ENCODE data around the gene PUS7L.
"Not testable (repeated sequence)": the region's sequence is repeated elsewhere in the genome, so short reads cannot be mapped to it uniquely, and the experiment has no call there.

Gene PUS7L

GRCh38 chr12:43733687-43734086, 24.9 kb downstream of the PUS7L start:
- no peak for DNase-seq (ENCODE audit: low read depth)
- no peak for TF ChIP-seq CTCF (conservative IDR thresholded peaks at IDR 0.05; ENCODE audit: control insufficient read depth, insufficient read depth, low read depth, low read length)
- H3K4me3 ChIP-seq (ENCODE audit: control insufficient read depth, low read depth, low read length), result no peak overlapping the region

GRCh38 chr12:43730283-43730682, 28.3 kb downstream of the PUS7L start:
- H3K4me3 ChIP-seq (ENCODE audit: control insufficient read depth, low read depth, low read length), result no peak overlapping the region
- no peak for DNase-seq (ENCODE audit: low read depth)
- TF ChIP-seq CTCF (conservative IDR thresholded peaks at IDR 0.05; ENCODE audit: control insufficient read depth, insufficient read depth, low read depth, low read length), result no peak

GRCh38 chr12:43728698-43729097, 29.9 kb downstream of the PUS7L start:
- DNase-seq (ENCODE audit: low read depth), result no peak
- no peak overlapping the region for H3K4me3 ChIP-seq (ENCODE audit: control insufficient read depth, low read depth, low read length)
- TF ChIP-seq CTCF (conservative IDR thresholded peaks at IDR 0.05; ENCODE audit: control insufficient read depth, insufficient read depth, low read depth, low read length), result no peak

- H3K4me3 ChIP-seq (ENCODE audit: control insufficient read depth, low read depth, low read length), result no peak overlapping the region
- peak; percentile 8 for DNase-seq (ENCODE audit: low read depth)
- TF ChIP-seq CTCF (conservative IDR thresholded peaks at IDR 0.05; ENCODE audit: control insufficient read depth, insufficient read depth, low read depth, low read length), result no peak
Observed at GRCh38 chr12:43728117-43728516, 30.5 kb downstream of the PUS7L start.

- H3K4me3 ChIP-seq (ENCODE audit: control insufficient read depth, low read depth, low read length), result no peak overlapping the region
- DNase-seq (ENCODE audit: low read depth), result no peak
- TF ChIP-seq CTCF (conservative IDR thresholded peaks at IDR 0.05; ENCODE audit: control insufficient read depth, insufficient read depth, low read depth, low read length), result no peak
Observed at GRCh38 chr12:43723134-43723533, 35.5 kb downstream of the PUS7L start.

GRCh38 chr12:43722621-43723020, 36.0 kb downstream of the PUS7L start:
- no peak for TF ChIP-seq CTCF (conservative IDR thresholded peaks at IDR 0.05; ENCODE audit: control insufficient read depth, insufficient read depth, low read depth, low read length)
- no peak for DNase-seq (ENCODE audit: low read depth)
- H3K4me3 ChIP-seq (ENCODE audit: control insufficient read depth, low read depth, low read length), result no peak overlapping the region

GRCh38 chr12:43711348-43711747, 47.2 kb downstream of the PUS7L start:
- no peak for TF ChIP-seq CTCF (conservative IDR thresholded peaks at IDR 0.05; ENCODE audit: control insufficient read depth, insufficient read depth, low read depth, low read length)
- no peak for DNase-seq (ENCODE audit: low read depth)

GRCh38 chr12:43703772-43704171, 54.8 kb downstream of the PUS7L start:
- DNase-seq (ENCODE audit: low read depth), result not testable (repeated sequence)

More at GRCh38 chr12:43711348-43711747, 47.2 kb downstream of the PUS7L start:
- no peak overlapping the region for H3K4me3 ChIP-seq (ENCODE audit: control insufficient read depth, low read depth, low read length)

GRCh38 chr12:43701194-43701593, 57.4 kb downstream of the PUS7L start:
- H3K4me3 ChIP-seq (ENCODE audit: control insufficient read depth, low read depth, low read length); DNase-seq (ENCODE audit: low read depth): not testable (repeated sequence)

More at GRCh38 chr12:43703772-43704171, 54.8 kb downstream of the PUS7L start:
- H3K4me3 ChIP-seq (ENCODE audit: control insufficient read depth, low read depth, low read length), result not testable (repeated sequence)
